Measurements from ENCODE around the gene RAI1.

The RAI1 gene

DNA sequence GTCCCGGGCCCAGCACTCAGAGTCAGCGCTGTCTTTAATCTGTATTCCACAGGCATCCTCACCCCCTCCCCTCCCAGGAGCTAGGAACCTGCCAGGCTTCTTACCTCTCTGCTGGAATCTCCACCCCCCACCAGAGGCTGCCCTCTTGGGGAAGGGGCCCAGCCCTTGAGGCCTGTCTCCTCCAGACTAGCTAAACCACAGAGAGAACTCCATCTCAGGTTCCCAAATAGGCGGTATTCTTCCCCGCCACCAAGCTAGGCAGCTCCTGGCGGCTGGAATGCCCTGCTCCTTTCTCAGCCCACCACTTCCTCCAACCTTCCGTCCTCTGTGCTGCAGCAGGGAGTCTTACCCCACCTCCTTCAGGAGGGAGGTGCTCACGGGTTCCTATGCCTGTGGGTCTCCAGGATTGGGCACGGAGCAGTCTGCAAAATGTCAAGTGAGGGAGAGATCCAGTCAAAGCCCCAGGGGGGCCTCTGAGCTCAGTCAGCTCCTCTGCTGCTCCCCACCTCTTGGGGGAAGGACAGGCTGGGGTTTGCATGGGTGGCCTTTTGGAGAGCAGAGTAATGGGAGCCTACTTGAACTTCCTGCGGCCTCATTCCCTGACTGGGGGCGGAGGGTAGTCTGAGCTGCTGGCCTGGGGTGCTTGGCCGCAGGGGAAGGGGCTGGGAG is 99.8 kb downstream of the RAI1 start:
- no peak overlapping the region for H2AK5ac ChIP-seq (ENCODE audit: low read length, severe bottlenecking)
- H3K23ac ChIP-seq (ENCODE audit: low read length in 2 of 2), result no peak overlapping the region
- DNase-seq, result peak; percentile 84
- peaks cover 0 to 10% of the 10 kb centered on the region in 2 experiments for H3K36me3 ChIP-seq (ENCODE audit: control insufficient read depth in 1 of 2, insufficient read depth in 2 of 2, low read depth in 1 of 2, low read length in 2 of 2)
- no peak overlapping the region for H4K91ac ChIP-seq (ENCODE audit: low read length)
- H3K27me3 ChIP-seq (ENCODE audit: control insufficient read depth in 1 of 2, insufficient read depth in 1 of 2, low read length in 2 of 2), result peaks cover 0 to 6% of the 10 kb centered on the region in 2 experiments
- H3K4me2 ChIP-seq (ENCODE audit: low read length, poor library complexity, severe bottlenecking), result peak overlapping the region; percentile 97
- no peak overlapping the region for H2AFZ ChIP-seq (ENCODE audit: low read depth, low read length)
- no peak overlapping the region for H3K14ac ChIP-seq (ENCODE audit: low read length in 2 of 2)
- H2BK12ac ChIP-seq (ENCODE audit: low read length in 2 of 2), result peak overlapping the region; percentile 9 to 90
- H2BK5ac ChIP-seq (ENCODE audit: low read depth, low read length, poor library complexity, severe bottlenecking), result no peak overlapping the region
- peak overlapping the region in 1 of 2 experiments; percentile 88 for H3K4ac ChIP-seq (ENCODE audit: low read depth in 1 of 2, low read length in 2 of 2)
- peak overlapping the region; percentile 16 to 87 for H3K18ac ChIP-seq (ENCODE audit: low read depth in 1 of 2, low read length in 2 of 2)
- H3K9me3 ChIP-seq (ENCODE audit: control insufficient read depth, low read length), result no peaks in the 10 kb centered on the region
- no peak overlapping the region for H3K27ac ChIP-seq (ENCODE audit: low read length, poor library complexity, severe bottlenecking)
- peaks cover 44% of the 10 kb centered on the region for H3K79me1 ChIP-seq (replicated peaks; ENCODE audit: low read length, poor library complexity, severe bottlenecking)
- H2BK15ac ChIP-seq (ENCODE audit: low read depth, poor library complexity, severe bottlenecking), result no peak overlapping the region
- H3K9ac ChIP-seq (ENCODE audit: low read length), result no peak overlapping the region
- peaks cover 48% of the 10 kb centered on the region for H3K4me1 ChIP-seq (ENCODE audit: control insufficient read depth, insufficient read depth, low read depth, low read length)
- peak overlapping the region; percentile 35 for H4K8ac ChIP-seq (ENCODE audit: low read length)
- H3K4me3 ChIP-seq (ENCODE audit: insufficient read depth in 1 of 2, low read depth in 1 of 2, low read length in 2 of 2), result no peak overlapping the region
- 10% methylated on average over 11 of the region's 11 CpGs for WGBS
- peak overlapping the region; percentile 73 for H2BK120ac ChIP-seq (ENCODE audit: low read depth, low read length)

DNA sequence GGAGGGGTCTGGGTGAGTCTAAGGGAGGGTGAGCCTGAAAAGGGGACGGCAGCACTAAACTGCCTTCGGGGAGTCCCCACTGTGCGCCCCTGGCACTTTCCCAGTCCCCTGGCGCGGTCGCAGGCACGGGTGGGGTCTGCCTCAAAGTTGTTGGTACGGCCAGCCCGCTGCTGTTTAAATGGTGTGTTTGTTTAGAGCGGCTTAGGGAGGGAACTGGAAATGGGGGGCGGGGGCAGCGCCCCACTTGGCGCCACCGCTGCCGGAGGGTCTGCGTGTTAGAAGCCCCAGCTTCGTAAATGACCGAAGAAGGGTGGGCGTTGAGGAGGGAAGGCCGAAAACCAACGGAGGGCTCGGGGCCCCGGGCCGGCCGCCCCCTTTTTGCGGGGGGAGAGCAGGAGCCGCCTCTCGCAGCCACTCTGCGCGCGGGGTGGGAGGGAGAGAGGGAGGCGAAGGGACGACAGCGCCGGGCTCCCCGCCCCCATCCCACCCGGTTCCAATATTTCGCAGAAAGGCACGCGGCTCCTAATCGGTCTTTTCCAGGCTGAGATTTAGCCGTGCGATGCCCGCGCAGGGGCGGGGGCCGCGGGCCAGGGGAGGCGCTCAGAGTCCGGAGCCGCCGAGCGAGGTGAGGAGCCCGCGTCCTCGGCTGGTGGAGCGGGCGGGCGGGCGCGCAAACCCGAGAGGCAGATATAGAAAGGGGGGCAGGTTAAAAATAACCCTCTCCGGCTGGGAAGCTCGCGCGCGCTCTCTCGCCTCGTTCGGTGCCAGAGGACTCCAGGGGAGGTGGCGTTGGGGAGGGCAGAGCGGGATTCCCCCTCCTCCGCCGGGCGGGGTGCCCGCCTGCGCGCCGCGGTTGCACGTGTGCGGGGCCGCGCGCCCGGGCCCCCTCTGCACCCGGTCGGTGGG is 100.6 kb downstream of the RAI1 start:
- H3K4me3 ChIP-seq (ENCODE audit: insufficient read depth in 1 of 2, low read depth in 1 of 2, low read length in 2 of 2), result peak overlapping the region; percentile 36 to 62
- H2BK120ac ChIP-seq (ENCODE audit: low read depth, low read length), result peak overlapping the region; percentile 64
- no peak overlapping the region for H3K27ac ChIP-seq (ENCODE audit: low read length, poor library complexity, severe bottlenecking)
- H2AK5ac ChIP-seq (ENCODE audit: low read length, severe bottlenecking), result no peak overlapping the region
- H3K4me2 ChIP-seq (ENCODE audit: low read length, poor library complexity, severe bottlenecking), result peak overlapping the region; percentile 97
- peaks cover 50% of the 10 kb centered on the region for H3K4me1 ChIP-seq (ENCODE audit: control insufficient read depth, insufficient read depth, low read depth, low read length)
- H2AFZ ChIP-seq (ENCODE audit: low read depth, low read length), result no peak overlapping the region
- H3K79me1 ChIP-seq (replicated peaks; ENCODE audit: low read length, poor library complexity, severe bottlenecking), result peaks cover 43% of the 10 kb centered on the region
- H2BK12ac ChIP-seq (ENCODE audit: low read length in 2 of 2), result peak overlapping the region in 1 of 2 experiments; percentile 90
- H3K9me3 ChIP-seq (ENCODE audit: control insufficient read depth, low read length), result no peaks in the 10 kb centered on the region
- peak overlapping the region; percentile 27 for H4K8ac ChIP-seq (ENCODE audit: low read length)
- peak overlapping the region; percentile 38 to 87 for H3K18ac ChIP-seq (ENCODE audit: low read depth in 1 of 2, low read length in 2 of 2)
- peaks cover 0 to 10% of the 10 kb centered on the region in 2 experiments for H3K36me3 ChIP-seq (ENCODE audit: control insufficient read depth in 1 of 2, insufficient read depth in 2 of 2, low read depth in 1 of 2, low read length in 2 of 2)
- 1% methylated on average over 57 of the region's 88 CpGs for WGBS
- H3K14ac ChIP-seq (ENCODE audit: low read length in 2 of 2), result peak overlapping the region in 1 of 2 experiments; percentile 22
- H3K27me3 ChIP-seq (ENCODE audit: control insufficient read depth in 1 of 2, insufficient read depth in 1 of 2, low read length in 2 of 2), result peaks cover 0 to 6% of the 10 kb centered on the region in 2 experiments
- peak overlapping the region in 1 of 2 experiments; percentile 43 for H3K23ac ChIP-seq (ENCODE audit: low read length in 2 of 2)
- no peak overlapping the region for H4K91ac ChIP-seq (ENCODE audit: low read length)
- peak overlapping the region; percentile 9 to 88 for H3K4ac ChIP-seq (ENCODE audit: low read depth in 1 of 2, low read length in 2 of 2)
- H2BK15ac ChIP-seq (ENCODE audit: low read depth, poor library complexity, severe bottlenecking), result peak overlapping the region; percentile 83
- no peak overlapping the region for H3K9ac ChIP-seq (ENCODE audit: low read length)
- no peak overlapping the region for H2BK5ac ChIP-seq (ENCODE audit: low read depth, low read length, poor library complexity, severe bottlenecking)
- peak; percentile 73 for DNase-seq

DNA sequence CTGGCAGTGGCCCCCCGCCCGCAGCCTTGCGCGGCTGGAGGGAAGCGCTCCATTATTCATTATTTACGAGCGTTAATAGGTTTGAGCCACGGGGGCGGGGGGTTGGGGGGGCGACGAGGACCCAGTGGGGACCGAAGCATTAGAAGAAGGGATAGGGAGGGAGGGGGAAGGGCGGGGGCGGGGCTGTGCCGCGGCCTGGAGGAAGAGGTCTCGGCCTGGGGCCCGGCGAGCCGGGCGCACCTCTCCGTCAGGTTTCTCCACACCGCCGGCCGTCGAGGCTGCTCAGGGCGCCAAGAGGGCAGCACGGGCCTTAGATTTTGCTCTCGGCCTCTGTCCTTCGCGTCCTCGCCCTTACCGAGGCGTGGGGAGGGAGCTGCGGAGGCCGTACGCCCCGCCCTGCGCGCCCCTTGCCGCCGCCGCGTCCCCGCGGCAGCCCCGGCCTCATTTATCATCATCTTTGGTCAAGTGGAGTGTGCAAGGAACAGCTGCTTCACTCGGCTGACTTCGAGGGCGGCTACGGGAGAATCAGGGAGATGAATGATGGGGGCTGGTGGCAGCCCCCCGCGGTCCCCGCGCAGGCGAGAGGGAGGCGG is 101.4 kb downstream of the RAI1 start:
- H2BK15ac ChIP-seq (ENCODE audit: low read depth, poor library complexity, severe bottlenecking), result peak overlapping the region; percentile 83
- H3K27me3 ChIP-seq (ENCODE audit: control insufficient read depth in 1 of 2, insufficient read depth in 1 of 2, low read length in 2 of 2), result peaks cover 0 to 6% of the 10 kb centered on the region in 2 experiments
- peak; percentile 29 for DNase-seq
- H3K27ac ChIP-seq (ENCODE audit: low read length, poor library complexity, severe bottlenecking), result no peak overlapping the region
- peak overlapping the region; percentile 41 to 72 for H3K4me3 ChIP-seq (ENCODE audit: insufficient read depth in 1 of 2, low read depth in 1 of 2, low read length in 2 of 2)
- no peak overlapping the region for H3K14ac ChIP-seq (ENCODE audit: low read length in 2 of 2)
- H3K36me3 ChIP-seq (ENCODE audit: control insufficient read depth in 1 of 2, insufficient read depth in 2 of 2, low read depth in 1 of 2, low read length in 2 of 2), result peaks cover 0 to 5% of the 10 kb centered on the region in 2 experiments
- H3K23ac ChIP-seq (ENCODE audit: low read length in 2 of 2), result no peak overlapping the region
- no peaks in the 10 kb centered on the region for H3K9me3 ChIP-seq (ENCODE audit: control insufficient read depth, low read length)
- H2BK12ac ChIP-seq (ENCODE audit: low read length in 2 of 2), result peak overlapping the region; percentile 15 to 68
- no peak overlapping the region for H2BK120ac ChIP-seq (ENCODE audit: low read depth, low read length)
- WGBS, result under 1% methylated on average over 43 of the region's 57 CpGs
- H3K18ac ChIP-seq (ENCODE audit: low read depth in 1 of 2, low read length in 2 of 2), result peak overlapping the region in 1 of 2 experiments; percentile 87
- no peak overlapping the region for H3K9ac ChIP-seq (ENCODE audit: low read length)
- peak overlapping the region; percentile 5 for H4K8ac ChIP-seq (ENCODE audit: low read length)
- no peak overlapping the region for H2AK5ac ChIP-seq (ENCODE audit: low read length, severe bottlenecking)
- peaks cover 43% of the 10 kb centered on the region for H3K79me1 ChIP-seq (replicated peaks; ENCODE audit: low read length, poor library complexity, severe bottlenecking)
- H3K4ac ChIP-seq (ENCODE audit: low read depth in 1 of 2, low read length in 2 of 2), result peak overlapping the region in 1 of 2 experiments; percentile 63
- no peak overlapping the region for H2AFZ ChIP-seq (ENCODE audit: low read depth, low read length)
- peak overlapping the region; percentile 97 for H3K4me2 ChIP-seq (ENCODE audit: low read length, poor library complexity, severe bottlenecking)
- peaks cover 52% of the 10 kb centered on the region for H3K4me1 ChIP-seq (ENCODE audit: control insufficient read depth, insufficient read depth, low read depth, low read length)
- H2BK5ac ChIP-seq (ENCODE audit: low read depth, low read length, poor library complexity, severe bottlenecking), result no peak overlapping the region
- H4K91ac ChIP-seq (ENCODE audit: low read length), result peak overlapping the region; percentile 79
